Measurements from ENCODE around the gene CSDE1.

DNA sequence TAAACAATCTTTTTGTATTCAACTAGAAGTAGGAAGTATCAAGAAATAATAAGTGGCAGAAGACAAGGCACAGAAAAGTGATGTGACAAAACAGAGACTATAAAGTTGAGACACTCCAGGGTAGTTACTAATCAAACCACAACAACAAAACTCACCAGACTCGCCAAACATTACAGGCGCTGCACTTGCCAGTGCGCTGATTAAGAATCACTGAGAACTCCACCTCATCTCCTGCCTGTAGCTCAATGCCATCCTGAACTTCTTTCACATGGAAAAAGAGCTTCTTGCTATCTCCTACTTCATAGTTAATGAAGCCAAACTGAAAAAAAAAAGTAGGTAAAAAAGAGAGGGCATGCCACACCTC lies 38.4 kb downstream of the CSDE1 start:
- TF ChIP-seq POLR2A (IDR thresholded peaks at IDR 0.05): no peak
- TF ChIP-seq, protein P1, sequence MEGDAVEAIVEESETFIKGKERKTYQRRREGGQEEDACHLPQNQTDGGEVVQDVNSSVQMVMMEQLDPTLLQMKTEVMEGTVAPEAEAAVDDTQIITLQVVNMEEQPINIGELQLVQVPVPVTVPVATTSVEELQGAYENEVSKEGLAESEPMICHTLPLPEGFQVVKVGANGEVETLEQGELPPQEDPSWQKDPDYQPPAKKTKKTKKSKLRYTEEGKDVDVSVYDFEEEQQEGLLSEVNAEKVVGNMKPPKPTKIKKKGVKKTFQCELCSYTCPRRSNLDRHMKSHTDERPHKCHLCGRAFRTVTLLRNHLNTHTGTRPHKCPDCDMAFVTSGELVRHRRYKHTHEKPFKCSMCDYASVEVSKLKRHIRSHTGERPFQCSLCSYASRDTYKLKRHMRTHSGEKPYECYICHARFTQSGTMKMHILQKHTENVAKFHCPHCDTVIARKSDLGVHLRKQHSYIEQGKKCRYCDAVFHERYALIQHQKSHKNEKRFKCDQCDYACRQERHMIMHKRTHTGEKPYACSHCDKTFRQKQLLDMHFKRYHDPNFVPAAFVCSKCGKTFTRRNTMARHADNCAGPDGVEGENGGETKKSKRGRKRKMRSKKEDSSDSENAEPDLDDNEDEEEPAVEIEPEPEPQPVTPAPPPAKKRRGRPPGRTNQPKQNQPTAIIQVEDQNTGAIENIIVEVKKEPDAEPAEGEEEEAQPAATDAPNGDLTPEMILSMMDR (IDR thresholded peaks at IDR 0.05): no peak

Data from thyroid gland (tissue), 4 donors.